VCaP (cell line): Measurements from ENCODE around the gene WWOX.

Experiments
- H3K27ac ChIP-seq: fragments of 450-650 bp; 2 replicates; pipeline ENCODE4 v1.5.1; 2017
- TF ChIP-seq, protein P1 (sequence below): fragments of 450-650 bp; conservative IDR thresholded peaks from 2 replicates; pipeline ENCODE4 v1.5.1; 2017; ENCODE audit warnings: mild to moderate bottlenecking, moderate library complexity

WWOX gene

DNA sequence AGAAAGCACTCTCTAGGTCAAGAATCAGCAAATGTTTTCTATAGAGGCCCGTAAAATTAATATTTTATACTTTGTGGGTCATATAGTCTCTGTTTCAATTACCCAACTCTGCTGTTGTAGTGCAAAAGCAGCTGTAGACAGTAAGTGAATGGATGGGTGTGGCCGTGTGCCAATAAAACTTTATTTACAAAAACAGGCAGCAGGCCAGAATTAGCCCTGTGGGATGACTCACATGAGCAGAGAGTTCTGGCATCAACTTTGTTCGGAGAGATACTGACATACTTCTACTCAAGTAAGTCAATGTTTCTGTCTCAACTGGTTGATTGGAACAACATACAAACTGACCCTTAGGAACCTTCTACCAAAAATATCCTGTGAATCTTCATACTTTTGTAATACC, 884.9 kb downstream of the WWOX start:
- no peak overlapping the region for H3K27ac ChIP-seq
- TF ChIP-seq, protein P1, sequence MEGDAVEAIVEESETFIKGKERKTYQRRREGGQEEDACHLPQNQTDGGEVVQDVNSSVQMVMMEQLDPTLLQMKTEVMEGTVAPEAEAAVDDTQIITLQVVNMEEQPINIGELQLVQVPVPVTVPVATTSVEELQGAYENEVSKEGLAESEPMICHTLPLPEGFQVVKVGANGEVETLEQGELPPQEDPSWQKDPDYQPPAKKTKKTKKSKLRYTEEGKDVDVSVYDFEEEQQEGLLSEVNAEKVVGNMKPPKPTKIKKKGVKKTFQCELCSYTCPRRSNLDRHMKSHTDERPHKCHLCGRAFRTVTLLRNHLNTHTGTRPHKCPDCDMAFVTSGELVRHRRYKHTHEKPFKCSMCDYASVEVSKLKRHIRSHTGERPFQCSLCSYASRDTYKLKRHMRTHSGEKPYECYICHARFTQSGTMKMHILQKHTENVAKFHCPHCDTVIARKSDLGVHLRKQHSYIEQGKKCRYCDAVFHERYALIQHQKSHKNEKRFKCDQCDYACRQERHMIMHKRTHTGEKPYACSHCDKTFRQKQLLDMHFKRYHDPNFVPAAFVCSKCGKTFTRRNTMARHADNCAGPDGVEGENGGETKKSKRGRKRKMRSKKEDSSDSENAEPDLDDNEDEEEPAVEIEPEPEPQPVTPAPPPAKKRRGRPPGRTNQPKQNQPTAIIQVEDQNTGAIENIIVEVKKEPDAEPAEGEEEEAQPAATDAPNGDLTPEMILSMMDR, result no peak

DNA sequence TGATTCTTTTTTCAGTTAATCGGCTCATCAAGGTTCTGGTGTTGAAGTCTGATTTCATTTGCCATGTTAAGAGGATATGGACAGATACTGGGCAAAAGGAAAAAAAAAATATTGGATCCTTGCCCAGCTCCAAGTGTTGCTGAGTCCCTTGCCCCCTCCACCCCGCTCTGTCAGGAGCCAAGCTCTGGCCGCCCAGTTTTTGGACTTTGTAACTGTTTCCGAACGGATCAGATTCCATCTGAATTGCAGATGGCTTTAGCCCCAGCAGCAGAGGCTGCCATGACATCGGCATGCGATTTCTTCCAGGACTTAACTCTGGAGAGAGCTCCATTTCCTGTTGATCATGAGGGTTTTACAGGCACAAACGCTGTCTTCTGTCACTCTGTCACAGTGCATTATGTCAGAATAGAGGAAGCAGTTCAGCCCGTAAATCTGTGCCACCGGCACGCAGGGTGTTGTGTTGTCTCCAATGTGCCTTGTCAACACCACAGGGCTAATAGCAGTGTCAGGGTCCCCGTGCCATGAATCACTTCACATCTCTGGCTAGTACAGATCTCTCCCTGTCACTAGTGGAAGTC, 885.5 kb downstream of the WWOX start:
- TF ChIP-seq, protein P1, result no peak
- H3K27ac ChIP-seq, result no peak overlapping the region

DNA sequence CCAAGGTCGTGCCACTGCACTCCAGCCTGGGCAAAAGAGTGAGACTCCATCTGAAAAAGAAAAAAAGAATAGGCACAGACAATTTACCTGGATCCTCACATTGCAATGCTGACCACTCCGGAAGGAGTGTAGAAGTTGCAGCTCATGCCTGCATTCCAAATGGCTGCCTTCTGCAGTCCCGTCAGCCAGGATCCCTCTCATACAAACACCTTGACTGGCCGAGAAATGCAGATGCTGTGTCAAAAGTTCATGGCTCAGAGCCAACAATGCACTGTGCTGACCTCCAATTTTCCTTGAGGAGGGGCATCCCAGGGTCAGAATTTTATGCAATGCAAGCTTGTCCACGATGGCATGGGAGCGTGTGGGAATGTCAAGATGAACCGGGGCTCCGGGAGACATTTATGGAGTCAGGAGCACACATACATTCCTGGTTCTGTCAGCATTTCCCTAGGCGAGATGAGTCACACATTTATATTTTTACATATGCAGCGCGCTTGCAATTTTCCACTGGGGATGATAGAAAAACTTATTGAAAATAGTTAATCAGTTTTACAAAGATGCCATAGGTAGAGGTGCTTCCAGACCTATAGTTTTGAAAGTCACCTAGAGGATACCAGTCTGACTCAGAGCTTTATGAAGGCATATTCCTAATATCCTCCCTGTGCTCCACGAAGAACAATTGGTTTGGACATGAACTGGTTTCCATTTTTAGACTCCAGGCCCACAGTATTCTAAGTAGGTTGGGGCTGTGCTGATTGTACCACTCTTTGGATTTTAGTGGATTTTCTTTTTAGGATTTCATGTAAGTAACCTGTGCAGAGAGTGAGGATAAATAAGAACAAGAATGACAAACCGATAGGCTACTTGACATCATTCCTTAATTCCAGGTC, 886.5 kb downstream of the WWOX start:
- TF ChIP-seq, protein P1, result no peak
- H3K27ac ChIP-seq, result no peak overlapping the region

DNA sequence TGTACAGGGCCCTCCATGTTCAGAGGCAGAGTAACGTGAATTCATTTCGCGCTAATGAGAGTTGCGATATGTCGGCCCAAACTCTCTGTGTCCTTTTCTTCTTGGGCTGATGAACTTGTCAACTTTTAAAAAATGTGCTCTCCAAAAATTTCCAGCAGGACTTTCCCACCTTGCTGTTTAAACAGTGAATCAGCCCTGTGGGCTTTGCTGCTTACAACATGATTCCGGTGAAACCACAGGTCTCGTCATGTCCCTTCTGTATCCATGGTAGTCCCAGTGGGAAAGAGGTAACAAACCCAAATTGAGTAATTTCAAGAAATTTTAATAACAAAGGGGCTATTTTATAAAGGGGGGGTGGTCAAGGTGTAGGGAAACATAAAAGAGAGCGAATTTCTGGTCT, 888.2 kb downstream of the WWOX start:
- TF ChIP-seq, protein P1, result no peak
- H3K27ac ChIP-seq, result no peak overlapping the region

DNA sequence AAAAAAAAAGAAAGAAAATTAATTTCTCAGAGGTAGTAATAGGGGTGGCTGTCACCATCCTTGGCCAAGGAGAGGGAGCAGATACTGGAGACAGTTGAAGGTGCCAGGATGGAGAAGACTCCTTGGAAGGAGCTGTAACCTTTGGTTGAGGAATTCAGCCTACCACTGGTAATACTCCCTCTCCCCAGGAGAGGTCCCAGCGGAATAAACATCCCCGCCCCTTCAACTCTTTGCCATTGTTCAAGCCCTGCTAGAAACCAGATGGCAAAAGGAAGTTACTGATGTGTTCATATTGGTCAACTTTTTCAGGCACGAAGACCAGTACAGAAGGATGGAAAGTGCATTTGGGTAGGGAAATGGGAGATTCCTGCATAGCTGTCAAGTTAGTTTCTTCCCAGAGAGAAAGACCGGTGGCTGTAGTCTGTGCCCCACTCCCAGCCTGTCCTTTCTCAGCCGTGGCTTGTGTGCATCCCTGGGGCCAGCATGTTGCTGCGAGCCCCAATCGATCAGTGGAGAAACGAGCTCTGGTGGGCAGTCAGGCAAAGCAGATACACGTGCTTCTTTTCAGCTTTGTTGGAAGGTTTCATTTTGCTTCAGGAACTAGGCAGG, 889.0 kb downstream of the WWOX start:
- H3K27ac ChIP-seq, result no peak overlapping the region
- TF ChIP-seq, protein P1, result no peak

DNA sequence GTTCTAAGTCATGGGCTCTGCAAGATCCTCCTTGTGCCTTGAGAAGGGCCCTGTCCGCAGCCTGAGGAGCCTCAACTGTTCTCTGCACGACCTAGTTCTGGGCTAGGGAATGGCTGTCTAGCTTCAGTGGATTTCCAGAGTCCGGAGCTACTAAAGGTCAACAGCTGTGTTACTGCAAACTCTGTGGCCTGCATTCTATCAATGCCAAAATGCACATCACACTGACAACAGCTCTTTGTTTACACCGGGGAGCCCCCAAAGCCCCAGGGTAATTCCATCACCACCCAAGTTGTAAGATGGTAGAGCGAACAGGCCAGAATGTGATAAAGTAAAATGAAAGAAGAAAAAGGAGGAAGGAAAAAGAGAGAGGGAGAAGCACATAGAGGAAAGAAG, 890.9 kb downstream of the WWOX start:
- no peak overlapping the region for H3K27ac ChIP-seq
- TF ChIP-seq, protein P1, result no peak

DNA sequence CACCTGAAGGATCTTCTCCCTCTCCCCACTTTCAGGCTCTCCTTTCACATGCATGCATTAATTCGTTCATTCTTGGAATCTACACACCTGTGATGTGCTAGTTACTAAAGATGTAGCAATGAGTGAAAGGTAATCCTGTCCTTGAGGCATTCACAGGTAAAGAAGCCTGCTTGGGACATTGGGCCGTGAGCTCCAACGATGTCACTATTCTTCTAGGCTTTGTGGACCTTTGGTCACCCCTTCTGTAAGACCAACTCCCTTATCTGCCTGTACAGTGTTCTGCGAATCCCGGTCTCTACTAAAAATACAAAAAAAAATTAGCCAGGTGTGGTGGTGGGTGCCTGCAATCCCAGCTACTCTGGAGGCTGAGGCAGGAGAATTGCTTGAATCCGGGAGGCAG, 892.5 kb downstream of the WWOX start:
- TF ChIP-seq, protein P1, result no peak

More for the DNA sequence above, 892.5 kb downstream of the WWOX start:
- H3K27ac ChIP-seq, result no peak overlapping the region
